ENCODE measurements around the gene ZBTB45.

Gene ZBTB45

GRCh38 chr19:58536852-58537798 lies 17.5 kb upstream of the ZBTB45 start:
- Mint-ChIP-seq H3K36me3 (ENCODE audit: low read depth) (no peaks in the 10 kb centered on the region), H3K27me3 (ENCODE audit: low read depth) (peaks cover 18% of the 10 kb centered on the region), H3K27ac (no peak overlapping the region), H3K4me1 (ENCODE audit: low read depth) (peaks cover 4% of the 10 kb centered on the region), H3K9me3 (no peaks in the 10 kb centered on the region), H3K4me3 (peak overlapping the region; percentile 24)
- no peak for DNase-seq (ENCODE audit: low spot score)

GRCh38 chr19:58535857-58536256 lies 16.2 kb upstream of the ZBTB45 start:
- Mint-ChIP-seq H3K27me3 (ENCODE audit: low read depth) (peaks cover 18% of the 10 kb centered on the region), H3K4me1 (ENCODE audit: low read depth) (peaks cover 4% of the 10 kb centered on the region), H3K36me3 (ENCODE audit: low read depth) (no peaks in the 10 kb centered on the region), H3K9me3 (no peaks in the 10 kb centered on the region), H3K27ac (no peak overlapping the region), H3K4me3 (no peak overlapping the region)
- DNase-seq (ENCODE audit: low spot score): no peak

- H3K4me1 Mint-ChIP-seq (ENCODE audit: low read depth): no peaks in the 10 kb centered on the region
- H3K27ac Mint-ChIP-seq: no peak overlapping the region
Measured at GRCh38 chr19:58531034-58531840, 11.6 kb upstream of the ZBTB45 start.

GRCh38 chr19:58529405-58529804 lies 9.8 kb upstream of the ZBTB45 start:
- Mint-ChIP-seq H3K4me3 (no peak overlapping the region), H3K9me3 (no peaks in the 10 kb centered on the region), H3K4me1 (ENCODE audit: low read depth) (no peaks in the 10 kb centered on the region), H3K27me3 (ENCODE audit: low read depth) (no peaks in the 10 kb centered on the region), H3K27ac (no peak overlapping the region), H3K36me3 (ENCODE audit: low read depth) (no peaks in the 10 kb centered on the region)
- DNase-seq (ENCODE audit: low spot score): no peak

More at GRCh38 chr19:58531034-58531840, 11.6 kb upstream of the ZBTB45 start:
- H3K9me3 Mint-ChIP-seq: no peaks in the 10 kb centered on the region
- H3K4me3 Mint-ChIP-seq: no peak overlapping the region
- H3K36me3 Mint-ChIP-seq (ENCODE audit: low read depth): no peaks in the 10 kb centered on the region
- DNase-seq (ENCODE audit: low spot score): no peak
- H3K27me3 Mint-ChIP-seq (ENCODE audit: low read depth): no peaks in the 10 kb centered on the region

GRCh38 chr19:58522709-58523108 lies 3.1 kb upstream of the ZBTB45 start:
- Mint-ChIP-seq H3K9me3 (no peaks in the 10 kb centered on the region), H3K36me3 (ENCODE audit: low read depth) (peaks cover 5% of the 10 kb centered on the region), H3K4me3 (no peak overlapping the region), H3K27me3 (ENCODE audit: low read depth) (no peaks in the 10 kb centered on the region), H3K4me1 (ENCODE audit: low read depth) (peaks cover 17% of the 10 kb centered on the region), H3K27ac (peak overlapping the region; percentile 31)
- no peak for DNase-seq (ENCODE audit: low spot score)

GRCh38 chr19:58521651-58522050 lies 2.0 kb upstream of the ZBTB45 start:
- Mint-ChIP-seq H3K4me1 (ENCODE audit: low read depth) (peaks cover 17% of the 10 kb centered on the region), H3K4me3 (peak overlapping the region; percentile 19), H3K27me3 (ENCODE audit: low read depth) (no peaks in the 10 kb centered on the region), H3K36me3 (ENCODE audit: low read depth) (peaks cover 5% of the 10 kb centered on the region), H3K9me3 (no peaks in the 10 kb centered on the region), H3K27ac (no peak overlapping the region)
- DNase-seq (ENCODE audit: low spot score): no peak

GRCh38 chr19:58520257-58520599 lies 618 bp upstream of the ZBTB45 start:
- Mint-ChIP-seq H3K36me3 (ENCODE audit: low read depth) (peaks cover 16% of the 10 kb centered on the region), H3K27ac (peak overlapping the region; percentile 98), H3K4me3 (peak overlapping the region; percentile 99), H3K9me3 (no peaks in the 10 kb centered on the region), H3K27me3 (ENCODE audit: low read depth) (no peaks in the 10 kb centered on the region), H3K4me1 (ENCODE audit: low read depth) (peaks cover 23% of the 10 kb centered on the region)
- no peak for DNase-seq (ENCODE audit: low spot score)

- Mint-ChIP-seq H3K27ac (peak overlapping the region; percentile 98), H3K36me3 (ENCODE audit: low read depth) (peaks cover 19% of the 10 kb centered on the region), H3K4me1 (ENCODE audit: low read depth) (peaks cover 26% of the 10 kb centered on the region), H3K27me3 (ENCODE audit: low read depth) (no peaks in the 10 kb centered on the region), H3K4me3 (peak overlapping the region; percentile 99), H3K9me3 (no peaks in the 10 kb centered on the region)
- DNase-seq (ENCODE audit: low spot score): peak; percentile 52
Measured at GRCh38 chr19:58519087-58519354, 589 bp downstream of the ZBTB45 start.

GRCh38 chr19:58518256-58519086 lies 1.1 kb downstream of the ZBTB45 start:
- no peak for DNase-seq (ENCODE audit: low spot score)
- Mint-ChIP-seq H3K36me3 (ENCODE audit: low read depth) (peaks cover 19% of the 10 kb centered on the region), H3K9me3 (no peaks in the 10 kb centered on the region), H3K27ac (peak overlapping the region; percentile 98), H3K4me1 (ENCODE audit: low read depth) (peaks cover 26% of the 10 kb centered on the region), H3K4me3 (peak overlapping the region; percentile 99), H3K27me3 (ENCODE audit: low read depth) (no peaks in the 10 kb centered on the region)

- H3K36me3 Mint-ChIP-seq (ENCODE audit: low read depth): peaks cover 19% of the 10 kb centered on the region
- H3K4me3 Mint-ChIP-seq: peak overlapping the region; percentile 45
- no peak overlapping the region for H3K27ac Mint-ChIP-seq
Measured at GRCh38 chr19:58516964-58517833, 2.4 kb downstream of the ZBTB45 start.

GRCh38 chr19:58516246-58516836 lies 3.3 kb downstream of the ZBTB45 start:
- peak overlapping the region; percentile 65 for H3K4me3 Mint-ChIP-seq
- H3K27ac Mint-ChIP-seq: peak overlapping the region; percentile 74
- H3K4me1 Mint-ChIP-seq (ENCODE audit: low read depth): peaks cover 26% of the 10 kb centered on the region
- no peak for DNase-seq (ENCODE audit: low spot score)
- H3K27me3 Mint-ChIP-seq (ENCODE audit: low read depth): no peaks in the 10 kb centered on the region
- no peaks in the 10 kb centered on the region for H3K9me3 Mint-ChIP-seq
- H3K36me3 Mint-ChIP-seq (ENCODE audit: low read depth): peaks cover 19% of the 10 kb centered on the region

More at GRCh38 chr19:58516964-58517833, 2.4 kb downstream of the ZBTB45 start:
- Mint-ChIP-seq H3K27me3 (ENCODE audit: low read depth) (no peaks in the 10 kb centered on the region), H3K9me3 (no peaks in the 10 kb centered on the region), H3K4me1 (ENCODE audit: low read depth) (peaks cover 26% of the 10 kb centered on the region)
- DNase-seq (ENCODE audit: low spot score): no peak

GRCh38 chr19:58515259-58515658 lies 4.4 kb downstream of the ZBTB45 start:
- peaks cover 23% of the 10 kb centered on the region for H3K4me1 Mint-ChIP-seq (ENCODE audit: low read depth)
- H3K4me3 Mint-ChIP-seq: peak overlapping the region; percentile 65
- H3K9me3 Mint-ChIP-seq: no peaks in the 10 kb centered on the region
- H3K27me3 Mint-ChIP-seq (ENCODE audit: low read depth): no peaks in the 10 kb centered on the region
- H3K27ac Mint-ChIP-seq: peak overlapping the region; percentile 74
- H3K36me3 Mint-ChIP-seq (ENCODE audit: low read depth): peaks cover 19% of the 10 kb centered on the region
- DNase-seq (ENCODE audit: low spot score): no peak

Measured in T-helper 2 cell treated with Interferon-gamma antibody and Interleukin-4, amounts not matched to agents 5 μg/mL and 100 μg/mL, for 36 hours (primary cell).